GM18502 (cell line): ENCODE results near the gene NDUFAF8.

Experiments used
- ATAC-seq: cut with Tn5 transposase; IDR thresholded peaks from one replicate; pipeline ENCODE4 v1.9.1; 2021; ENCODE audit warnings: mild to moderate bottlenecking; ENCODE audit not compliant: unreplicated experiment, poor library complexity

NDUFAF8 gene, protein sequence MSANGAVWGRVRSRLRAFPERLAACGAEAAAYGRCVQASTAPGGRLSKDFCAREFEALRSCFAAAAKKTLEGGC

DNA sequence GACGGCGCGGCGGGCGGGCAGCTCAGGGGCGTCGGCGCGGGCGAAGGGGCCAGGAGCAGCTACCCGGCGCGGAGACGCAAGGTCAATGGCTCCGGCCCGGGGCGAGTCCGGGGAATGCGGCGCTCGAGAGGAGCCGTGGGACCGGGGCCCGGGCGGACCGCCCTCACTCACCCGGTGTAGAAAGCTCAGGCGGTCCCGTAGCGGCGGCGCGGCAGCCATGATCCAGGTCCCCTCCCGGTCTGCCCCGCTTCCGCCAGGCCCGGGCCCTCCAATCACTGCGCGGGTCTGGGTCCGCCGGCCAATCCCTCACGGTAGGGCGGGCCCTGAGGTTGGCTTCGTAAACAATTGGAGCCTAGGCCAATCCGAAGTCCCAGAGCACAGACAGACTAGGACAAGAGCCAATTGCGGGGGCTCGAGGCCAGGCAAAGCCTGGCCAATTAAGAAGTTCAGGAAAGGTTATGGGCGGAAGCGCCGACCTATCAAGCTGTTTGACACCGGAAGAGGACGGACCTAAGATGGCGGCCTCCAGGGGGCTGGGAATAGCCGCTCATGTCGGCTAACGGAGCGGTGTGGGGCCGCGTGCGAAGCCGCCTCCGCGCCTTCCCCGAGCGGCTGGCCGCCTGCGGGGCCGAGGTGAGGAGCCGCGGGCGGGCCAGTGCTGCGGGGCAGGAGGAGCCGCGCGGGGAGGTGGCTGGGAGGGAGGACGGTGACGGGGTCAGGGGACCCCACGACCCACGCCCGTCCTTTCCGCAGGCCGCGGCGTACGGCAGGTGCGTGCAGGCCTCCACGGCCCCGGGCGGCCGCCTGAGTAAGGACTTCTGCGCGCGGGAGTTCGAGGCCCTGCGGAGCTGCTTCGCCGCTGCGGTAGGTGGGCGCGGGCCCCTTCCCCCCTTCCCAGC lies at the start of gene NDUFAF8, which contains the start of gene TEPSIN:
Gene NDUFAF8 (plus strand): TSS at position 504 of the 899 bp plus-strand sequence. CDS start 46 bp downstream, at position 550.
Gene TEPSIN (minus strand): TSS at position 241 of the 899 bp plus-strand sequence. CDS start 22 bp downstream, at position 219.
- ATAC-seq = peak; percentile 91

DNA sequence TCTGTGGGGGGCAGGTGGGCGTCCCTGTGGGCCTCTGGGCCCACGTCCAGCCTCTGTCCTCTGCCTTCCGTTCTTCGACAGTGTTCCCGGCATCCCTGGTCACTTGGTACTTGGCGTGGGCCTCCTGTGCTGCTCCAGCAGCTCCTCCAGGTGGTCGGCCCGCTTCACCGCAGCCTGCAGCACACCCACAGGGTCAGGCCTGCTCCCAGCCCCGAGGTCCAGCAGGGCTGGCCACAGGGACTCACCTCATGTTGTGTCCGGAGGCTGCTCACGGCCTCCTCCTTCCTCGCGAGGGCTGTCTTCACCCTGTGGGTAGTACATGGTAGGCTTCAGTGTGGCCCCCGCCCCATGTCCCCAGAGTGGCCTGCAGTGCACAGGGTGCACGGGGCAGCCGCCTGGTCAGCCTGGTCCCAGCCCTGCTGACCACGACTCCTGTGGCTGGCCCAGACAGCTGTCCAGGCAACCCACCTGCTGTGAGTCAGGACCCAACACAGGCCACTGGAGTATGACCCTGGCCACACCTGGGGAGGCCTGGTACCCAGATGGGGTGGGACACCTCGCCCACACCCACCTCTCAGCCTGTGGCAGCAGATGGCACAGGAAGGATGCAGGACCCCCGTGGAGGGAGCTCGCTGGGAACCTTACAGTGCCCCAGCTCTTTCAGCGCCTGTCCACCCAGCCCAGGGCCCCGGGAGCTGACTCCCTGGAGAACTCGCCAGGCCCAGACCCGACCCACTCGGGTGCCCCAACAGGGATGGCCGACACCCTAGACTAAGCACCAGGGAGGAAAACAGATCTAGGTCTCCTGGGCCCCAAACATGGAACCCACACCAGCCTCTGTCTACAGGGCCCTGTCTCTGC lies 49.2 kb upstream of the NDUFAF8 start:
- no peak for ATAC-seq

DNA sequence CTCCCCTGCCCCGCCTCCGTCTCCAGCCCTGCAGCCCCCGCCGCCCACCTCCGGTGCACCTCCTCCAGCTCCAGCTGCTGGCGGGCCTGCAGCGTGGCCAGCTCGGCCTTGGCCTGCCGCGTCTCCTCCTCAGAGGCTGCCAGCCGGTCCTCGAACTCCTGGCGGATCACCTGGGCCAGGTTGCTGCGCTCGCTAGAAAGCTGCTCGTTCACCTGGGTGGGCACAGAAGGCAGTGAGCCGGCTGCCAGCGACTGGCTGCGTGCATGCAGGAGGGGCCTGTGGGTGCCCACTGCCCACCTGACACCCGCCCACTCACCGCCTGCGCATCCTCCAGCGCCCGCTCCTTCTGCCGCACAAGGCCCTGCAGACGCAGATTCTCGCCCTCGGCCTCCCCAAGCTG lies 48.5 kb upstream of the NDUFAF8 start:
- ATAC-seq = no peak

DNA sequence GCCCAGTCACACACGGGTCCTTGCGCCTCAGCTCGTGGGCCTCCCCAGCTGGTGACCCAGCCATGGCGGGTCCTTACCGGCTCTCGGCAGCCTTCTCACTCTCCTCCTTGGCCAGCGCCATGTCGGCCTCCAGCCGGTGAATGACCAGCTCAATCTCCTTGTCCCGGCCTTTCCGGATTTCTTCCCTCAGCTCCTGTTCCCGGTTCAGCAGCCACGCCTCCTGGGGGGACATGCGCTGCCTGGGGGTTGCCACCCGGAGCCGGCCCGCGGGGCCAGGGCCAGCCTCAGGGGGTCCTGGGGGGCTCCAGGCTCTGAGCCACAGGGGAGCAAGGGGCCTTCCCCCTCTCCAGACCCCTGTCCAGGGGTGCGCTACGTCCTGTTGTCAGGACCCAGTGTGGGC lies 48.0 kb upstream of the NDUFAF8 start:
- ATAC-seq = no peak

DNA sequence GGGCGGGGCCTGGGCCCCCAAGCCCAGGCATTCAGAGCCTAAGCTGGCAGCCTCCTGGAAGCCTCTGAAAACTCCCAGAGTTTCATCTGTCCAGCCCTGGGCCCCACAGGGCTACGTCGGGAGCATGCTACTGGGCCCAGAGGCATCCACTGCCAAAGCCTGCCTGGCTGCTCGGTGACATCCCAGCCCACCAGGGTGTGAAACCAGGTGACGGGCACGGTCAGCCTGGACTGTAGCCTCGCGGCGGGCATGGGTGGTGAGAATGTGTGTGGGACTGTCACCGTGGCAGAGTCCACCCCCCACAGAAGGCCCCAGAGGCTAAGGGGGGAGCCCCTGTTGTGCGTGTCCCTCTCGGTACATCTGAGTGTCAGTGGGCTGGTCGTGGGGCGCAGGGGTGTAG lies 47.5 kb upstream of the NDUFAF8 start:
- no peak for ATAC-seq

DNA sequence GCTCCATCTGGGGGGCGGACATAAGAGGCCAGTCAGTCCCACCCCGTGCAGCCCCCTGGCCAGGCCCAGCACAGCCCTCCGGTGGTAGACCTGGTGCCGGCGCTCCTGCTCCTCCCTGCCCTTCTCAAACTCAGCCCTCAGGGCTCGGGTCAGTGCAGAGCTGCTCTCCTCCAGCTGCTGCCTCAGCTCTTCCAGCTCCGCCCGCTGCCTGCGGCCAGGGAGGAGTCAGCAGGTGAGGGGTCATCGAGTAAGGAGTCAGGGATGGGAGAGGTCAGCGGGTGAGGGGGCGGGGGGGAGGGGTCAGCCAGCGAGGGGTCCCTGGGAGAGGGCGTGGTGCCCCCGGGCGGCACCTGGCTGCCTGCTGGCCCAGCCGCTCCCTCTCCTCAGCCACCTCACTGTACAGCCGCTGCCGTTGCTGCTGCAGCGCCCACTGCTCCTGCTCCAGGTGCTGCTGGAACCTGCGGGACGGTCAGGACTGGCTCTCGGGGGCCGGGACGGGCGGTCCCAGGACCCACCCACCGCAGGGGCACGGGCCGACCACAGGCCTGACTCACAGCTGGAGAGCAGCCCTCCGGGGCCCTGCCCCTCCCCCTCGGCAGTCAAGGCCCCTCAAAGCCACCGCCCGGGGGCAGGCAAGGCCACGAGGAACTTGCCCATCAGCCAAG lies 46.6 kb upstream of the NDUFAF8 start:
- no peak for ATAC-seq

DNA sequence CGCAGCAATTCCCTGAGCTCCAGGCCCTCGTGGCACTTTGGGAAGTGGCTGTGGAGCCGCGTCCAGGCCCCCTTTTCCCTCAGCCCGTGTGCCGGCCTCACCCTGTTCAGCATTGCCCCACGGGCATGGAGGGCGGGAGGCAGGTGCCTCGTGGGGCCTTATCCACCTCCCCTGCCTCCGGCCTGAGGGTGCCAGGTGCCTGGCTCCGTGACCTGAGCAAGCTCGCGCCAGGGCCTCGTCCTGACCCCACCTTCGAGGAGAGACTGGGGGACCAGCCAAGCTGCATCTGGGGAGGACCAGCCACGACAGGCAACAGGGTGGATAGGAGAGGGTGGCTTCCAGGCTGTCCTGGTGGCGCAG lies 46.1 kb upstream of the NDUFAF8 start:
- ATAC-seq = no peak

DNA sequence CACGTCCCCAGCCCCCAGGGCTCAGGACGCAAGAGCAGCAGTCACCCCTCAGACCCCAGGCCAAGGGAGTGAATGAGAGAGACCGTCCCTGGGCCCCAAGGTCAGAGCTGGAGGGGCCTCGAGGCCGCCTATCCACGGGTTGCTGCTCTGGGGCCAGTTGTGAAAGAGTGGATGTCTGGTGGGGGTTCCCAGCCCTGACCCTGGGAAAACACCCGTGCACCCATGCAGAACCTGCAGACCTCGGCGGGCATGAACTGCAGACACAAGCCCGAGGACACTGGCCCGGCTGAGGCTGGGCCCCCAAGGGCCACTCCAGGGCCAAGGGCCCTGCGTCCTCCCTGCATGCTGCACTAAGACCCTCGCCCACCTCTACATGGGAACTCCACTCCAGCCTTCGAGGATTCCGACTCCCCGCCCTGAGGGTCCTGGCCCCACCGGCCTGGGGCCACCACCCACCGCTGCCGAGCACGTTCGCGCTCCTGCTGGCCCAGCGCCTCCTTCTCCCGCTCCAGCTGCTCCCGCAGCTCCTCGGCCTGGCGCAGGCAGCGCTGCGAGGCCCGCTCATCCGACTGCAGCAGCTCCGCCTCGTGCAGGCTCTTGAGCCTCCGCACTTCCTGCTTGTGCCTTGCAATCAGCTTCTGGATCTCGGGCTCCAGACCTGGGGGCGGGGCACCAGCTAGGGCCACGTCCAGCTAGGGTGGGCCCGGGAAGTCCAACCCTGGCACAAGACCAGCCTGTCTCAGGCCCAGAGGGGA lies 45.5 kb upstream of the NDUFAF8 start:
- ATAC-seq = no peak

DNA sequence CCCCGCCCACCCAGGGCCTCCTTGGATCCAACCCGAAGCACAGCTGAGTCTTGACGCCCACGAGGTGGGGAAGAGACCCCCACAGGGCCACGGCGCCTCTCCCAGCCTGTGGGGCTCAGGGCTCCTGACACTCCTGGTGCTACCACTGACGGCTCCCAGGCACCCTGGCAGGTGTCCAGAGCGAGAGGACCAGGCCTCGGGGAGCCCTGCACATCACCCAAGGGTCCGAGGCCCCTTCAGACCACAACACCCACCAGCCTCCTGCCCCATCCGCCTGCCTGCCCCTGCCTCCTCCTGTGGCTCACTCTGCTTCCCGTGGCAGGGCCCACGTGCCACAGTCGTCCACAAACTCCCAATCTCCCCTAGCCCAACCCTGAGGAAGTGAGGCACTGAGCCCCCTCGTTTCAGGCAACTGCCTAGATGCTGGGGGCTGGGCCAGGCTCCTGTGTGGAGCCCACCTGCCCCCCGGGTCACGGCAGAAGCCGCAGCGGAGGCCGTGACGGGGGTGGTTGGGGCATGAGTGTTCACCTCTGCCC lies 44.8 kb upstream of the NDUFAF8 start:
- no peak for ATAC-seq

DNA sequence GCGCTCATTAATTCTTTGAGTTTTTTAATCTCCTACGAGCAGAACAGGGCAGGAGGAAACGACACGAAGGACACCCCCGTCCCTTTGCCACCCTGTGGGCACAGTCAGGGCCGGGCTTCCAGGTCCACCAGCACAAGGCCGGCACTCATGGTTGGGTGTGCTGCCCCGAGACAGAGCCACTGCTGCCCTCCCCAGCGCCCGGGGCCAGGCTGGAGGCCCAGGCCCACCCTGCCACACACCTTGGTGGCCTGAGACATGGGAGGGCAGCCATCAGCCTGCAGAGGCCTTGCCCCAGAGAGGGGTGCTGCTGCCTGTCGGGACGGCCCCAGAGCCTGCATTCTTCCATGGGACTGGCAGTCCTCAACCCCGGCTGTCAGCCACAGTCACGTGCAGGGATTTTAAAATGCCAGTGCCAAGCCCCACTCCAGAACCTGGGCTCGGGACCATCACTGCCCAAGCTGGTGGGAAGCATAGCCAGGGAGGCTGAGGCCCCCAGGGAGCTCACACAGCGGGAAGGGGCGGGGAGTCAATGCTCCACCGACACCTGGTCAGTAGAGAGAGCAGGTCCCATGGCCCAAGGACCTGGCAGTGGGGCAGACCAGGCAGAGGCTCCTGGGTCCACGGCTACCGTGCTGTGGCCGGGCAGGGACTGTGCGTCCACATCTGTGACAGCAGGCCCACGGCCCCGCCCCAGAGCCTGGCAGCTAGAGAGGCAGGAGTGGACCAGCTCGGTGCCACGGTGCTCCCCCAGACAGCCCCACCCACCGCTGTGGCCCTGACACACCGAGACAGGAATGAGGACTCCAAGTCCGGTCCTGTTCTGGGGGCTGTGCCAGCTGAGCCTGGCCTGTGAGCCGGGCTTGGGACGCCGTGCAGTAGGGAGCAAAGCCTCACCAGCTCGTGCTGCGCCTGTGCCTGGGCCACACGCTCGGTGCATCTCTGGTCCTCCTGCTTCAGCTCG lies 43.9 kb upstream of the NDUFAF8 start:
- no peak for ATAC-seq

DNA sequence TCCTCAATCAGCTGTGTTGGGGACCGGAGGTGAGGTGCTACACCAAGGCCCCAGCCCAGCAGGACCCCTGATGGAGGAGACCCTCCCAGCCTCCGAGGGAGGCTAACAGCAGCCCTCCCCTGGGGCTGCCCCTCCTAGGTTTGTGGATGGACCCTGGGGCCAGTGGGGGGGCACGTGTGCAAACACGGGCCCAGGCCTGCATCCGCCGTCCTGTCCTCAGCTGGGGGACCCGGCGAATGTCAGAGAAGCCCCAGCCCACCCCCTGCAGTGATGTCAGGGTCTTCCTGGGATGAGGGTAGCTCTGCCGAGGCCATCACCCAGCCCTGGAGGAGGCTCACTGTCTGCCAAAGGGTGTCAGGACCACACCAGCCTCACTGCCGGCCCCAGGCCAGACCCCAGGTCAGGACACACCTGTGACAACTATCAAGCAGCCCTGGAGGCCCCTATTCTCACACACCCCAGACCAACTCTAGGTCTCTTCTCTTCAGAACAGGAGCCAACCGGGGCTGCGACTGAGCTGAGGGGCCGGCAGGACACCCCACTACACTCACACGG lies 43.1 kb upstream of the NDUFAF8 start:
- ATAC-seq = no peak

DNA sequence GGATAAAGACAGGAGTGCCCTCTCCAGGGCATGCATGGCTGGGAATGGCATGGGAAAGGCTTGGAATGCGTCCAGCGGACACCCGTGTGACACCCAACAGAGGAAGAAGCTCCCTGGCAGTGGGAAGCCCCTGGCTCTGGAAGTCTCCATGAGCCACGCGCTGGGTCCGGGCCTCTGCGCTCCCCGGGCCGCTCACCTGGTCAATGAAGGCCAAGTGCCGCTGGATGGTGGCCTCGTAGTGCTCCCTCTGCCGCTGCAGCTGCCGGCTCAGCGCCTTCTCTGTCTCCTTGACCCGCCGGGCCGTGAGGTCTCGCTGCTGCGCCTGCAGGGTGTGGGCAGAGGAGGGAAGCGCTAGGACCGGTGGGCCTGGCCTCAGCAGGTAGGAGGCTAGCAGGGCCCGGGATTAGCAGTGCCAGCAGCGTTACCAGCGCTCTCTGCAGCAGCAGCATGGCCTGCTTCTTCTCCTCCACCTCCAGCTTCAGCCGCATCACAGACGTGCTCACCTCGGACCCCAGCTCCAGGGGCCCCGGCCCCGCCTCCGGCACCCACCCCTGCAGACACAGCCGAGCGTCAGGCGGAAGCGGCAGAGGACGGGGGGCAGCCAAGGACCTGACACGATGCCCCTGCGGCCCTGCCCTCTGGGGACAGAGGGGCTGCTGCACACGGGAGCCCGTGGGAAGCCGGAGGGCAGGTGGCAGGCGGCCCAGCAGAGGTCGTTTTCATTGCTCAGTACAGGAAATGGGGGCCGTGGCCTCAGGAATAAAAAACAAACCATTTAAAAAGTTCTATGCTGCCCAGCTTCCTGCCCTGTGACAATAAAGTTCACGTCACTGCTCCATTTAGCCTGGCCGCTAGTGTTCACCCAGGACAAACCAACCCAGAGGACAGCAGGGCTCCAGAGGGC lies 42.4 kb upstream of the NDUFAF8 start:
- no peak for ATAC-seq

DNA sequence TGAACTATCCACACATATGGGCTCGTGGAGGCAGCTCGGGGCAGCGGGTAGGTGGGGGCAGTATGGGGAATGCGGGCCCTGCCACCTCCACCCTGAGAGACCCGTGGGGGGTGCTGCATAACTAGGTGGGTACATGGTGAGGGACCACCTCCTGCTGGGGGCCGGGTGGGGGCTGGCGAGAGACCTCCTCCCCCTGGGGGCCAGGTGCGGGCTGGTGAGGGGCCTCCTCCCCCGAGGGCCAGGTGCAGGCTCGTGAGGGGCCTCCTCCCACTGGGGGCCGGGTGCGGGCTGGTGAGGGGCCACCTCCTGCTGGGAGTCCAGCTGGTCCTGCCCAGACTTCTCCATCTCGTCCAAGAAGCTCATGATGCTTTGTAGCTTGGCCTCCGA lies 41.7 kb upstream of the NDUFAF8 start:
- no peak for ATAC-seq

DNA sequence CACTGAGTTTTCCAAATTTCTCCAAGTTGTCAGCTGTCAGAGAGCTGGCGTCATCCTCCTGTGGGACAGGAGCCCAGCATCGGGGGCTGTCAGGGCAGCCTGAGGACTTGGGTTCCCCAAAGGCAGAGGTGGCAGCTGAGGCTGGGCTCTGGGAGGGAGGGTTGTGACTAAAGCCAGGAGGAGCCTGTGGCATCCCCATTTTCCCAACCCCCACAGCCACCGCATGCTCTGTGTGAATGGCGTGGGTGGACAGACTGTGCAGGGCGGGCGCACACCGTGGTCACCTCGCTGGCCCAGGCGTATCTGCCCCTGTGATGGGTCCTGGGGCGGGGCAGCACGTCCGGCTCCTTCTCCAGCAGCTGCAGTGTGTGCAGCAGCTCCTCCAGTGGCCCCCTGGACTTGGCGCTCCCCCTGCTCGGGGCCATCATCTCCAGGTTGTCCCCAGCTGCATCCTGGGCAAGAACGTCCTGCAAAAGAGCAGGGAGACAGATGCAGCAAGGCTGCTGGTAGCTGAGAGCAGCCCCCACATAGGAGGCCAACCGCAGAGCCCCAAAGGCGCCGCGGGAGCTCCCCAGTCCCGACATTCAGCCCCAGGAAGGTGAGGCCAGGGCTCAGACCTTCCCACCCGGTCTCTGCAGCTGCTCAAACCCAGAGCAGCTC lies 41.2 kb upstream of the NDUFAF8 start:
- no peak for ATAC-seq

DNA sequence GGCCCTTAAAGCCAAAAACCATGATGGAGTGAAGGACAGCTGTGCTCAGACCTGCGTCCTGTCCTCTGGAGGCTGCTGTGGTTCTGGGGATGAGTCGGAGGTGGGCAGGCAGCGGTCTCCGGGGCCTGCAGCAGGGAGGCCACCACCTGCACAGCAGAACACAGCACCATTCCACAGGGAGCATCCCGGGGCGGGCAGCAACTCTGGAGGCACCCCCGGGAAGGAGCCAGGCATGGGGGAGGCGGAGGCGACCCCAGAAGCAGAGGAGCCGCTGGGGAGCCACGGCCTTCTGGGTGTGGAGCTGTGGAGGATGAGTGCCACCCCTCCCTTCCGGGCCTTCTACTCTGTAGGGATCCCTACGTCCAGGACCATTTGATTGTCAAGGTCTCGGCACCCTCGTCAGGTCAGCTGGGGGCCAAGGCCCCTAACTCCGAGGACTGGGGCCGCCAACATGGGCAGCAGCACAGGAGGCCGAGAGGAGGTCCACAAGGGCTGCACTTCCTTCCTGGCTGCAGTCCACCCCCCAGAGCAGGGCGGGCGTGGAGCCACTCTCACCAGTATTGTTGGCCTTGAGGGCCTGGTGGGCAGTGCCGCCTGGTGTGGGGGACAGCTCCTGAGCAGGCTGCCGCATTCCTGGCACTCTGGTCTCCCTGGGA lies 40.2 kb upstream of the NDUFAF8 start:
- ATAC-seq = no peak

DNA sequence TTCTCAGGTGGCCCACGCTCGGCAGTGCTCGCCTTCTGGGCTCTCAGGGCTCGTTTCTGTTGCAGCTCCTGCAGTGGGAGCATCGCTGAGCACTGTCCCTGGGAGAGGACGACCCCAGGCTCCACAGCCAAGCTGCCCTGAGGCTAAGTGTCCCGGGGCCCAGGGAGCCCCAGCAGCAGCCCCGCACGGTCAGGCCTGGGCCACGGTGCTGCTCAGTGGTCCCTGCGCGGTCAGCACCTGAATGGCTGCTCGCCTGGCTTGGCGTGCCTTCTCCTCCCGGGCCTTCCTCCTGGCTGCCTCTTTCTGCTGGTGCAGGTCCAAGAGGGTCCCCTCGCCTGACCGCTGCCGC lies 39.7 kb upstream of the NDUFAF8 start:
- ATAC-seq = no peak
